ENCODE results near the gene LARGE1. TPM values are rescaled to one million over a fixed set of nuclear protein-coding genes. Genes with fewer than 3 reads are reported as not detected.

LARGE1 gene
- total RNA-seq, result 166 and 195 TPM in 2 replicates
- long read RNA-seq, full-length matches to known transcripts, result 6 of 218 reads
- long read RNA-seq, partial matches to known transcripts, result 148 of 218 reads
- long read RNA-seq, other reads (novel, unspliced or antisense), result 64 of 218 reads

DNA sequence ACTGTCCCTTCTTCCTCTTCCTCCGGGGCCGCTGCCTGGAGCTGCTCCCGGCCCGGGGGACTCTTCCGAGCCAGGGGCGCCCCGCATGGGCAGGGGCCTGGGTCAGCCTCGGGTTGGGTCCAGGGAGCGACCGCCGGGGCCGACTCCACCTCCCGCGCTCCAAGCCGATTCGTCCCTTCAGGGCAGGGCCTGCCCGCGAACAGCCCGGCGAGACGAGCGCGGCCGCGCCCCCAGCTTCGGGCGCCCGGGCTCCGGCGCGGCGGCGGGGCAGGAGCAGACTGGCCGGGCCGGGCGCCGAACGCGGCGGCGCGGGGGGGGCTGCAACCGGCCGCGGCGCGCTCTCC is at the start of gene LARGE1:
TSS of gene LARGE1 (minus strand) at position 280 of the 344 bp plus-strand sequence.
- peak within 1 kb of the TSS; percentile 96 for H3K27ac Mint-ChIP-seq
- peak; percentile 34 for DNase-seq (ENCODE audit: low spot score, unreplicated experiment)
- peaks cover 47% of the 10 kb centered on the region for H3K4me1 Mint-ChIP-seq (ENCODE audit: low read depth)
- TF ChIP-seq CTCF (IDR thresholded peaks at IDR 0.05; ENCODE audit: unreplicated experiment), result no peak
- H3K9me3 Mint-ChIP-seq (ENCODE audit: low read depth), result no peaks in the 10 kb centered on the region
- H3K27me3 Mint-ChIP-seq, result no peaks in the 10 kb centered on the region
- peaks cover 6% of the 10 kb centered on the region for H3K36me3 Mint-ChIP-seq (ENCODE audit: insufficient read depth)
- peak within 1 kb of the TSS; percentile 98 for H3K4me3 Mint-ChIP-seq (ENCODE audit: low read depth)

DNA sequence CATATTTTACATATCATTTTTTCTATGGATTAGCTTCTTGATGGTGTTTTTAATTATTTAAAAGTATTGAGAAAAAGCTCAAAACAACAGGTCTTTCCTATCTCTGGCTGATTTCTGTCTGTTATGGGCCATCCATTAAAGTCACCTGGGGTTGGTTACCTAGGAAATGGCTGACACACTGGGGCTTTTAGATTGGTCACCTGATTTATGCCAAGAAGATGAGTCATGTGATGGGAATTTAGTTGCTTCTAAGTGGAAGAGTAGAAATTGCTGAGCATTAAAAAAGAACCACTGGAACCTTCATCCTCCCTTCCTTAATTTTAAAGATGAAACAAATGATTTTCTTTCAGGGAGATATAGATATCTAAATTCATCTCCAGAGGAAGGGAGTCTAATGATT is 48.8 kb upstream of the LARGE1 start:
- Mint-ChIP-seq H3K27ac (no peak overlapping the region), H3K36me3 (ENCODE audit: insufficient read depth) (no peaks in the 10 kb centered on the region), H3K9me3 (ENCODE audit: low read depth) (peaks cover 5% of the 10 kb centered on the region), H3K27me3 (peaks cover 8% of the 10 kb centered on the region), H3K4me3 (ENCODE audit: low read depth) (no peak overlapping the region), H3K4me1 (ENCODE audit: low read depth) (peaks cover 7% of the 10 kb centered on the region)
- TF ChIP-seq CTCF (IDR thresholded peaks at IDR 0.05; ENCODE audit: unreplicated experiment), result no peak
- no peak for DNase-seq (ENCODE audit: low spot score, unreplicated experiment)

DNA sequence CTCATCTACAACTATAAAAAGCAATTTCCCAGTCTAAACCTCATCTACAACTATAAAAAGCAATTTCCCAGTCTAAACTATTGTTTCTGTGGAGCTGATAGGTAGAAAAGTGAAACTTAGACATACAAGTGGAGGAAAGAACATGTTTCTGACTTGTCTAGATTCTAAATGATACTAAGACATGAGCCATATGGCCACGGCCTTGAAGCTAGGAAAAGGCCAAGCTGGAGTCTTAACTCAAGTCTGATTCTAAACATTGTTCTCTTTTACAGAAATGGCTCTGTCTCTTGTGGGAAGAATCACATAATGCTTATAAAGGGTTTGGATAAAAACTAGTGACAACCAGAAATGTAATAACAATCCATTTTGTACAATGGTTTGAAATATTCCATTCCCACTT is 43.8 kb upstream of the LARGE1 start:
- Mint-ChIP-seq H3K27ac (no peak overlapping the region), H3K27me3 (no peaks in the 10 kb centered on the region), H3K9me3 (ENCODE audit: low read depth) (no peaks in the 10 kb centered on the region), H3K4me3 (ENCODE audit: low read depth) (no peak overlapping the region), H3K36me3 (ENCODE audit: insufficient read depth) (no peaks in the 10 kb centered on the region), H3K4me1 (ENCODE audit: low read depth) (peaks cover 6% of the 10 kb centered on the region)
- no peak for DNase-seq (ENCODE audit: low spot score, unreplicated experiment)
- TF ChIP-seq CTCF (IDR thresholded peaks at IDR 0.05; ENCODE audit: unreplicated experiment), result no peak

GRCh38 chr22:33962409-33962808 is 42.1 kb upstream of the LARGE1 start:
- TF ChIP-seq CTCF (IDR thresholded peaks at IDR 0.05; ENCODE audit: unreplicated experiment), result no peak
- Mint-ChIP-seq H3K4me1 (ENCODE audit: low read depth) (no peaks in the 10 kb centered on the region), H3K36me3 (ENCODE audit: insufficient read depth) (no peaks in the 10 kb centered on the region), H3K27me3 (no peaks in the 10 kb centered on the region), H3K4me3 (ENCODE audit: low read depth) (no peak overlapping the region), H3K27ac (no peak overlapping the region), H3K9me3 (ENCODE audit: low read depth) (no peaks in the 10 kb centered on the region)
- no peak for DNase-seq (ENCODE audit: low spot score, unreplicated experiment)

GRCh38 chr22:33958741-33959140 is 38.5 kb upstream of the LARGE1 start:
- no peak overlapping the region for H3K27ac Mint-ChIP-seq
- H3K4me3 Mint-ChIP-seq (ENCODE audit: low read depth), result no peak overlapping the region
- no peaks in the 10 kb centered on the region for H3K36me3 Mint-ChIP-seq (ENCODE audit: insufficient read depth)
- TF ChIP-seq CTCF (IDR thresholded peaks at IDR 0.05; ENCODE audit: unreplicated experiment), result no peak
- H3K4me1 Mint-ChIP-seq (ENCODE audit: low read depth), result no peaks in the 10 kb centered on the region
- DNase-seq (ENCODE audit: low spot score, unreplicated experiment), result no peak
- H3K9me3 Mint-ChIP-seq (ENCODE audit: low read depth), result no peaks in the 10 kb centered on the region
- no peaks in the 10 kb centered on the region for H3K27me3 Mint-ChIP-seq
